ENCODE measurements around the gene PSAT1. TPM values are rescaled to one million over a fixed set of nuclear protein-coding genes. Genes with fewer than 3 reads are reported as not detected.

PSAT1 gene
- total and polyA plus RNA-seq, 2 of the 4 experiments (the other 2 are of a cell fraction) = 77.2 to 88.4 TPM

GRCh38 chr9:78273761-78274160 is 23.2 kb upstream of the PSAT1 start:
- no peak overlapping the region for H3K23ac ChIP-seq (ENCODE audit: low read depth, low read length)
- in situ Hi-C loops (cut with MboI; ENCODE audit: low sequenced_read_pairs) (no loop called here), dilution Hi-C loops (cut with HindIII; ENCODE audit: low sequenced_read_pairs, unreplicated experiment) (no loop called here), intact Hi-C loops (cut with micrococcal nuclease) (no loop called here)
- no peaks in the 10 kb centered on the region for H3K79me1 ChIP-seq (ENCODE audit: low read depth in 1 of 2, low read length in 2 of 2)
- no peak overlapping the region for H3K9ac ChIP-seq (ENCODE audit: low read depth, low read length)
- ATAC-seq (ENCODE audit: low read depth) = peak; percentile 84
- peaks cover 3% of the 10 kb centered on the region for H3K4me1 ChIP-seq (ENCODE audit: control insufficient read depth, insufficient read depth, low read length)
- POLR2A ChIA-PET (ENCODE audit: unreplicated experiment) = interaction anchor here (0.6 kb wide), 1 partner anchor 584 kb away, joined by 3 read pairs; no protein-coding TSS in a partner anchor
- H2AFZ ChIP-seq (replicated peaks; ENCODE audit: low read length, poor library complexity) = no peak overlapping the region
- H2BK5ac ChIP-seq (ENCODE audit: low read depth, low read length, poor library complexity, severe bottlenecking) = no peak overlapping the region
- H2AK9ac ChIP-seq (replicated peaks; ENCODE audit: low read depth, low read length, poor library complexity) = no peak overlapping the region
- H3K4me3 ChIP-seq (ENCODE audit: insufficient read depth, low read depth, low read length) = no peak overlapping the region
- H3K9me3 ChIP-seq (ENCODE audit: control insufficient read depth, insufficient read depth, low read length) = no peaks in the 10 kb centered on the region
- H2BK120ac ChIP-seq (ENCODE audit: low read depth, low read length) = no peak overlapping the region
- WGBS, 2 experiments (ENCODE audit: extremely low coverage in 2 of 2, insufficient read length in 1 of 2) = 100% methylated on average over 2 of the region's 3 CpGs; no CpG with 5 or more reads in 1 of the 2 experiments
- no peak overlapping the region for H4K91ac ChIP-seq (ENCODE audit: insufficient read depth, low read depth, low read length)
- no peak overlapping the region for H3K4ac ChIP-seq (ENCODE audit: low read depth, low read length)
- H3K18ac ChIP-seq (ENCODE audit: low read depth, low read length) = peak overlapping the region; percentile 3; the same call in 1 of the 2 replicates
- H4K20me1 ChIP-seq (ENCODE audit: insufficient read depth, low read length) = no peaks in the 10 kb centered on the region
- BruUV-seq (replicated peaks) = no TSS peak
- no peak overlapping the region for H3K56ac ChIP-seq (ENCODE audit: extremely low read depth, insufficient read depth, low read length)
- peak; percentile 74 for DNase-seq
- H2BK15ac ChIP-seq (ENCODE audit: low read depth, low read length) = 0 out of 3 replicates have a peak overlapping the region, but pooled peaks have one; percentile 4
- H3K4me2 ChIP-seq (ENCODE audit: low read depth, low read length) = peak overlapping the region; percentile 16; the same call in 1 of the 2 replicates
- TF ChIP-seq MAZ (IDR thresholded peaks at IDR 0.05; ENCODE audit: borderline replicate concordance, low read depth, low read length) (no peak), USF2 (IDR thresholded peaks at IDR 0.05; ENCODE audit: low read depth, low read length) (no peak), RAD21 (IDR thresholded peaks at IDR 0.05; ENCODE audit: low read length) (no peak), NFE2L2 (IDR thresholded peaks at IDR 0.05; ENCODE audit: low read depth, low read length) (no peak), RFX5 (IDR thresholded peaks at IDR 0.05; ENCODE audit: low read depth, low read length) (no peak), POLR2A (IDR thresholded peaks at IDR 0.05; ENCODE audit: low read depth, low read length) (no peak), SMC3 (IDR thresholded peaks at IDR 0.05; ENCODE audit: low read depth, low read length) (no peak), MAFK (IDR thresholded peaks at IDR 0.05; ENCODE audit: low read depth, low read length) (no peak), RCOR1 (IDR thresholded peaks at IDR 0.05; ENCODE audit: insufficient replicate concordance, low read length) (no peak), ELK1 (IDR thresholded peaks at IDR 0.05; ENCODE audit: borderline replicate concordance, low read depth, low read length) (no peak), CTCF (conservative IDR thresholded peaks at IDR 0.05; ENCODE audit: low read depth, low read length) (no peak)
- H2AK5ac ChIP-seq (ENCODE audit: low read depth, low read length) = no peak overlapping the region
- H3K14ac ChIP-seq (replicated peaks; ENCODE audit: low read depth, low read length) = no peak overlapping the region
- H3K9me1 ChIP-seq (ENCODE audit: insufficient read depth, low read length) = no peaks in the 10 kb centered on the region
- no peak overlapping the region for H4K8ac ChIP-seq (ENCODE audit: low read depth in 2 of 2, low read length in 2 of 2)
- H3K27me3 ChIP-seq (ENCODE audit: control insufficient read depth, insufficient read depth, low read length) = no peaks in the 10 kb centered on the region
- no peak overlapping the region for H4K5ac ChIP-seq (ENCODE audit: low read depth, low read length)
- H3K27ac ChIP-seq (ENCODE audit: insufficient read depth, low read length) = no peak overlapping the region
- no peak overlapping the region for H2BK20ac ChIP-seq (ENCODE audit: low read depth, low read length)
- CTCF ChIA-PET = interaction anchor here (0.6 to 0.8 kb wide), 2 partner anchors 11 to 1771 kb away, joined by 3 read pairs; no protein-coding TSS in a partner anchor
- H3K36me3 ChIP-seq (ENCODE audit: control insufficient read depth, insufficient read depth, low read length) = 0 out of 2 replicates have a peak, but pooled peaks cover 1% of the 10 kb centered on the region

All from IMR-90 (cell line).